NT2/D1 (cell line): ENCODE measurements around the gene PRAMEF1.
"Not testable (repeated sequence)": the region's sequence is repeated elsewhere in the genome, so short reads cannot be mapped to it uniquely, and the experiment has no call there.

Experiments used
- DNase-seq: peaks from one replicate; pipeline ENCODE4 v3.0.0-alpha.2; 2011; ENCODE audit warnings: low read depth, low spot score
- H3K27me3 ChIP-seq: 2 replicates; pipeline ENCODE4 v1.6.0; 2011; ENCODE audit warnings: mild to moderate bottlenecking; ENCODE audit not compliant: insufficient read length, insufficient read depth
- H3K36me3 ChIP-seq: 2 replicates; pipeline ENCODE4 v1.6.1; 2011; ENCODE audit warnings: mild to moderate bottlenecking, low read length, mixed read lengths; ENCODE audit not compliant: insufficient read depth, insufficient read length
- H3K4me1 ChIP-seq: 2 replicates; pipeline ENCODE4 v1.5.1; 2011; ENCODE audit not compliant: insufficient read depth, insufficient read length
- H3K4me3 ChIP-seq: 2 replicates; pipeline ENCODE4 v1.5.1; 2011; ENCODE audit warnings: low read depth; ENCODE audit not compliant: insufficient read length
- H3K9ac ChIP-seq: 2 replicates; pipeline ENCODE4 v1.6.0; 2011; ENCODE audit warnings: low read depth; ENCODE audit not compliant: insufficient read length
- H3K9me3 ChIP-seq: 2 replicates; pipeline ENCODE4 v1.5.1; 2011; ENCODE audit warnings: mild to moderate bottlenecking, low read length; ENCODE audit not compliant: insufficient read depth
- SUZ12 ChIP-seq: IDR thresholded peaks from 2 replicates; pipeline ENCODE4 v1.6.1; 2011; ENCODE audit not compliant: insufficient read length, insufficient read depth; ENCODE audit errors: extremely low read depth
- YY1 ChIP-seq: IDR thresholded peaks from 2 replicates; pipeline ENCODE4 v1.6.1; 2011; ENCODE audit not compliant: insufficient read length, insufficient read depth
- ZNF274 ChIP-seq: IDR thresholded peaks from 2 replicates; pipeline ENCODE4 v1.6.1; 2011; ENCODE audit warnings: mild to moderate bottlenecking, low read depth, low read length

PRAMEF1 gene

DNA sequence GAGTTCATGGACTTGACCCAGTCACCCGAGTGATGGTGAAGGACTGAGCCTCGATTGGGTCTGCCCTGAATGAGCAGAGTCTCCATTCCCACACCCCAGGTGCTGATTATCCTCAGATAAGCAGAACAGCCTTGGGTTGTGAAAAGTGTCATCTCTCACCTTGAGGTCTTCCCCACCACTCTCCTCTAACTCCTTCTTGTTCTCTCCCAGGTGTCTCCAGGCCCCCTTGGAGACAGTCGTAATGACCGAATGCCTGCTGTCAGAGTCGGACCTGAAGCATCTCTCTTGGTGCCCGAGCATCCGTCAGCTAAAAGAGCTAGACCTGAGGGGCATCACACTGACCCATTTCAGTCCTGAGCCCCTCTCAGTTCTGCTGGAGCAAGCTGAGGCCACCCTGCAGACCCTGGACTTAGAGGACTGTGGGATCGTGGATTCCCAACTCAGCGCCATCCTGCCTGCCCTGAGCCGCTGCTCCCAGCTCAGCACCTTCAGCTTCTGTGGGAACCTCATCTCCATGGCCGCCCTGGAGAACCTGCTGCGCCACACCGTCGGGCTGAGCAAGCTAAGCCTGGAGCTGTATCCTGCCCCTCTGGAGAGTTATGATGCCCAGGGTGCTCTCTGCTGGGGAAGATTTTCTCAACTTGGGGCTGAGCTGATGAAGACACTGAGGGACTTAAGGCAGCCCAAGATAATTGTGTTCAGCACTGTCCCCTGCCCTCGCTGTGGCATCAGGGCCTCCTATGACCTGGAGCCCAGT is 14.2 kb upstream of the PRAMEF1 start:
- Histone ChIP-seq H3K4me1 (no peaks in the 10 kb centered on the region), H3K9ac (no peak overlapping the region), H3K4me3 (no peak overlapping the region), H3K9me3 (no peaks in the 10 kb centered on the region), H3K27me3 (no peaks in the 10 kb centered on the region), H3K36me3 (no peaks in the 10 kb centered on the region)
- DNase-seq: no peak
- no peak for TF ChIP-seq ZNF274
- no peak for TF ChIP-seq YY1

DNA sequence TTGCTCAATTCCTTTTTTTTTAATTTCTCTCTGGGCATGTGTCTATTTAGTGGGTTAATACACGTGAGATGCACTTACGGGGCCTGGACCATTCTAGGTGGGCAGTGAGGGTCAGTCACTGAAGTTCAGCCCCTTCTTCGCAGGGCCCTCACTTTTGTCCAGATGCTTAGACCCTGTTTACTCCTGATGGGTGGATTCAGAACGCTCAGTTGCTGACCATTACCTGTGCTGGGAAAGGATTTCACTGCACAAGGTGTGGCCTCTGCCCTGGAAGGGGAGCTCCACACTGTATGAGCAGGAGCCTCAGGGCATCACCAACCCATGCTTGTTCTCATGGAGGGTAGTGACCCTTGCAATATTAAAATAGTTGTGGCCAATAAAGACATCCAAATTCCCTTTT is 13.1 kb upstream of the PRAMEF1 start:
- no peak for TF ChIP-seq ZNF274
- TF ChIP-seq SUZ12: no peak
- TF ChIP-seq YY1: no peak
- no peaks in the 10 kb centered on the region for H3K36me3 ChIP-seq
- no peaks in the 10 kb centered on the region for H3K4me1 ChIP-seq

DNA sequence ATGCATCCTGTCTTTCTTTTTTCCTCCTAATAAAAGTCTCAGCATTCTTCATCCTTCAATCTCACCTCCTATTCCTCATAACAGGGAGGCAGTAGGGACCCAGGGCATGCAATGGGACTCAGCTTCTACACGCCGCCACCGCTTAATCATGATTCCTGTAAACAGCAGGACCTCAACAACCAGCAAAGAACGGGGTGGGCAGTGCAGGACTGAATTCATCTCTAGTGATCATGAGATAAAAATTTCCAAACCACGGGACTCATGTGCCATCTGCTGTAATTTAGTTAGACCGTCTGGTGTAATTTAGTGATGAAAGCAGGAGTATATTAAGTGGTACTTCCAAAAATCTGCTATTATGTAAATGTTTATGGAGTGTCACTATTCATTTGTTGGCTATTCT is 12.3 kb upstream of the PRAMEF1 start:
- H3K4me3 ChIP-seq: no peak overlapping the region
- no peak for TF ChIP-seq ZNF274
- TF ChIP-seq YY1: no peak
- DNase-seq: no peak
- no peaks in the 10 kb centered on the region for H3K27me3 ChIP-seq
- H3K9ac ChIP-seq: no peak overlapping the region
- no peaks in the 10 kb centered on the region for H3K4me1 ChIP-seq
- H3K9me3 ChIP-seq: peaks cover under 1% of the 10 kb centered on the region; the same call in 1 of the 2 replicates
- H3K36me3 ChIP-seq: no peaks in the 10 kb centered on the region

More for the DNA sequence above, 13.1 kb upstream of the PRAMEF1 start:
- no peaks in the 10 kb centered on the region for H3K27me3 ChIP-seq
- DNase-seq: no peak
- H3K9ac ChIP-seq: no peak overlapping the region
- H3K9me3 ChIP-seq: no peaks in the 10 kb centered on the region
- no peak overlapping the region for H3K4me3 ChIP-seq

DNA sequence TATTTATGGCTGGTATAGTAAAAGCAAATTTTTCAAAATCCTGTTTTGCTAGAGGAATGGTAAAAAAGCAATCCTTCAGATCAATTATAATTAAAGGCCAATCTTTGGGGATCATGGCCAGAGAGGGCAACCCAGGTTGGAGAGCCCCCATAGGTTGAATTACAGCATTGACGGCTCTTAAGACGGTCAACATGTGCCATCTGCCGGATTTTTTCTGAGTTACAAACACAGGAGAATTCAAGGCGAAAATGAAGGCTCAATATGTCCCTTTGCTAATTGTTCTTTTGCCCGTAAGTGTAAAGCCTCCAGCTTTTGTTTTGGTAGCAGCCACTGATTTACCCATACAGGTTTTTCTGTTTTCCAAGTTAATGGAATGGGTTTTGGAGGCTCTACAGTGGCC is 9.7 kb upstream of the PRAMEF1 start:
- not testable (repeated sequence) for DNase-seq, H3K4me1 ChIP-seq, H3K4me3 ChIP-seq, H3K9ac ChIP-seq, H3K27me3 ChIP-seq, H3K36me3 ChIP-seq
- H3K9me3 ChIP-seq: peaks cover 19% of the 10 kb centered on the region; the same call in 1 of the 2 replicates

DNA sequence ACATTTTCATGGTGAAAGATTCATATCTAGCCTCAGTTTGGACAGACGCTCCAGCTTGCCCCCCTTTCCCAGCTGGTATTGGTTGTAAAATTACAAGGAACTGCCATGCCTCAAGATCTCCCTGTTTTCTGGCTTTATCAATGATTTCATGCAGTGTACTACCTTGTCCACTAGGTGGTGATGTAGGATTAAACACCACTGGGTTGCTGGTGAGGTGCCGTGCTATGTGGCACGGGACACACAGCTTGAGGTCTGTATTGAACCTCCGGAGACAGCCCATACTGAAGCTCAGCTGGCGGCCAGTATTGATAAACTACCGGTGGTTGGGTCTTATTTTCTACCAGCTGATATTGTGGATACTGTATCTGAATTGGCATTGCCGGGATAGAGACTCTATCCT is 7.4 kb upstream of the PRAMEF1 start:
- not testable (repeated sequence) for H3K9ac ChIP-seq, H3K4me1 ChIP-seq, H3K4me3 ChIP-seq, H3K27me3 ChIP-seq, H3K36me3 ChIP-seq
- H3K9me3 ChIP-seq: peaks cover 19% of the 10 kb centered on the region; the same call in 1 of the 2 replicates
- peak; percentile 32 for DNase-seq

DNA sequence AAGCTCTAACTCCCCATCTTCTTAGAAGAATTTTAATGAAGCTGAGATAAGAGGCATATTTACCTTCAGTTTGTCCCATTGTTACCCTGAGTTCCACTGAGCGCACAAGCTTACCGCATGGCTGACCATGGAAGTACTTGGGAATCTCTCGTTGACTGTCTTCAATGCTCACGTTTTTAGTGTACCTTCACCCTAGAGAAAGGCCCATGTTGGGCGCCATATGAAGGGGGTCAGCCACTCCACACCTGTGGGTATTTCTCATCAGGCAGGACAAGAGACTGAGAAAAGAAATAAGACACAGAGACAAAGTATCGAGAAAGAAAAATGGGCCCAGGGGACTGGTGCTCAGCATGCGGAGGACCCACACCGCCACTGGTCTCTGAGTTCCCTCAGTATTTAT is 6.5 kb upstream of the PRAMEF1 start:
- H3K9me3 ChIP-seq: peaks cover 19% of the 10 kb centered on the region; the same call in 1 of the 2 replicates
- not testable (repeated sequence) for H3K4me3 ChIP-seq, DNase-seq, H3K36me3 ChIP-seq, H3K9ac ChIP-seq, H3K27me3 ChIP-seq, H3K4me1 ChIP-seq

DNA sequence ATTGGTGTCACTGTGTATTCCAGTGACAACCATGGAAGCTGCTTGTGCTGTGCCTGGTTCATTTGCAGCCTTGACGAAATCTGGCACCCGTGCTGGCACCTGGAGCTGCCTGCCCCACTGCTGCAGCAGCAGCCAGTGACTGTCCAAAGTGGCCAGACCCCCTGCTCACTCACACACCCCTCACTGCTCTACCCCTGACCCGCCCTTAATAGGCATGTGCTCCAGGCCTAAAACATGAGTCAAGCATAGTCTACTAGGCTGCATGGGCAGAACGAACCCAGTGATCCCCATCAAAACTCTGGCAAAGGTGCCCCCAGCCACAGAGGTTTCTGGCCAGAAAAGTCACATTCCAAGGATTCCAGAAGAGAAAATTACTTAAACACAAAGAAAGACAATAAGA is 7.7 kb downstream of the PRAMEF1 start:
- H3K27me3 ChIP-seq: no peaks in the 10 kb centered on the region
- H3K4me3 ChIP-seq: no peak overlapping the region
- no peaks in the 10 kb centered on the region for H3K36me3 ChIP-seq
- no peaks in the 10 kb centered on the region for H3K9me3 ChIP-seq
- TF ChIP-seq YY1 (no peak), SUZ12 (no peak), ZNF274 (no peak)
- no peak for DNase-seq
- no peaks in the 10 kb centered on the region for H3K4me1 ChIP-seq
- H3K9ac ChIP-seq: no peak overlapping the region

DNA sequence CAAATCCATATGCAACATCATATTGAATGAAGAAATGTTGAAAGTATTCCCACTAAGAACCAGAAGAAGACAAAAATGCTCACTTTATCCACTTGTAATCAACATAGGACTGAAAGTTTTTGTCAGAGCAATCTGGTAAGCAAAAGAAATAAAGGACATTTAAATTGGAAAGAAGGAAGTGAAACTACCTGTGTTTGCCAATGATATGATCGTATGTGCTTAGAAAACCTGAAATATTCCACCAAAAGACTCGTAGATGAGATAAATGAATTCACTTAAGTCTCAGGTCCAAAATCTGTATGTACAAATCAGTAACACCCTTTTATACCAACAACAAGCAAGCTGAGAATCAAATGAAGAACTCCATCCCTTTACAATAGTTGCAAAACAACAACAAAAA is 8.5 kb downstream of the PRAMEF1 start:
- Histone ChIP-seq H3K27me3 (no peaks in the 10 kb centered on the region), H3K36me3 (no peaks in the 10 kb centered on the region), H3K9ac (no peak overlapping the region), H3K4me3 (no peak overlapping the region), H3K9me3 (no peaks in the 10 kb centered on the region), H3K4me1 (no peaks in the 10 kb centered on the region)
- no peak for DNase-seq
- TF ChIP-seq YY1: no peak
- no peak for TF ChIP-seq ZNF274
- no peak for TF ChIP-seq SUZ12
